ENCODE data around the gene CRMP1.

Gene CRMP1

GRCh38 chr4:5780831-5781480 lies 111.9 kb downstream of the CRMP1 start:
- TF ChIP-seq CTCF (conservative IDR thresholded peaks at IDR 0.05): no peak
- no peak overlapping the region for H3K27ac ChIP-seq

GRCh38 chr4:5776510-5776909 lies 116.4 kb downstream of the CRMP1 start:
- no peak overlapping the region for H3K27ac ChIP-seq
- TF ChIP-seq CTCF (conservative IDR thresholded peaks at IDR 0.05): no peak

- TF ChIP-seq CTCF (conservative IDR thresholded peaks at IDR 0.05): no peak
- no peak overlapping the region for H3K27ac ChIP-seq
These were observed 118.4 kb downstream of the CRMP1 start for GRCh38 chr4:5774416-5775036.

- H3K27ac ChIP-seq: no peak overlapping the region
- TF ChIP-seq CTCF (conservative IDR thresholded peaks at IDR 0.05): no peak
These were observed 119.7 kb downstream of the CRMP1 start for GRCh38 chr4:5773271-5773555.

- TF ChIP-seq CTCF (conservative IDR thresholded peaks at IDR 0.05): no peak
- no peak overlapping the region for H3K27ac ChIP-seq
These were observed 120.2 kb downstream of the CRMP1 start for GRCh38 chr4:5772528-5773270.

Data from VCaP (cell line).